HG03280 (cell line): Measurements from ENCODE around the gene TAP2.

Experiments
- ATAC-seq: cut with Tn5 transposase; IDR thresholded peaks from one replicate; pipeline ENCODE4 v1.9.1; 2021; ENCODE audit warnings: mild to moderate bottlenecking, moderate library complexity; ENCODE audit not compliant: unreplicated experiment

The TAP2 gene

DNA sequence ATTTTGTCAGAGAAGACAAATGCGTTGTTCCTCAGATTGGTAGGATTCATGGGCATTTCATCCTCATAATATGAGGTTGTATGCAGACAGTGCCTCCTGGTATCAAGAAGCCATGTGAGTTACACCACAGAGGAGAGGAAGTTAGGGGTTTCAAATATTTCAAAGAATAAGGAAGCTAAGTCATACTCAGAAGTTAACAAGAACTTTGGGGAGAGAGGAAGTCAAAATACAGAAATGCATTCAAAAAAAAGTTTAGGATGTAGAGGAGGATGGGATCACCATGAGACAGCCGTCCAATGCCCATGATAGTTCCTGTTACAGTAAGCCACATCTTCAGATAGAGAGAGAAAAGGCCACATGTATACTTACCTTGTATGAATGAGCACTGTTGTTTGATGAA, 44.0 kb downstream of the TAP2 start:
- ATAC-seq = no peak

DNA sequence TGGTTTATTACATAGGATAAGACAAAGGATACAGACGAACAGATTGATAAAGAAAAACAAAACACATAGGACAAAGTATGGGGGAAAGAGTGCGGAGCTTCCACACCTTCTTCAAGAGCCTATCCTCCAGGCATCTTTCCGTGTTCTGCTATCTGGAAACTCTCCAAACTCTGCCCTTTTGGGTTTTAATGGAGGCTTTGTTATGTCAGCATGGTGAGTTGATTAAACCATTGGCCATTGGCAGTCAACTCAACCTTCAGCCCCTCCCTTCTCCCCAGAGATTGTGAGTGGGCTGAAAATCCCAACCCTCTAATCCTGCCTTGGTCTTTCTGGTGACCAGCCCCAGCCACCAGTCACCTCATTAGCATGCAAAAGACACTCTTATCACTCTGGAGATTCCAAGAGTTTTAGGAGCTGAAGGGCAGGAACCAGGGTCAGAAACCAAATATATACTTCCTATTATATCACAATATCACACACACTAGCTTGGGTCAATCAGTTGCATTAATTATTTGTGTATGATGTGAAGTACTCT, 45.6 kb downstream of the TAP2 start:
- ATAC-seq = no peak

DNA sequence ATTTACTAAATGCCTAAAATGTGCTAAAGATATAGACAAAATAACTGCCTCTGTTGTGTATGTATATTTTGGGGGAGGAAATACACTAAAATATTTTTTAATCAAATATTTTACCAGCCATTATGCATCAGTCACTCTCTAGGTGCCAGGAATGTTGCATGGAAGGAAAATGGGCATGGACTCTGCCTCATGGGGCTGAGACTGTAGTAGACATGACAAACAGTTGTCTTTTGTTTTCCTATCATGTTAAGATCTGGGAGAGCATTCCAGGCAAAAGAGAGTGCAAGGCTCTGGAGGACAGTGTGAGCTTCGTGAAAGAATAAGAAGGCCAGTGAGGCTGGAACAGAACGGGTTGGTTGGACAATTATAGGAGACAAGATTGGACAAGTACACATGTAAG, 48.2 kb downstream of the TAP2 start:
- no peak for ATAC-seq
